ENCODE results near the gene FIBP.

FIBP gene

GRCh38 chr11:65869643-65870306, 18.5 kb downstream of the FIBP start:
- TF ChIP-seq CTCF (IDR thresholded peaks at IDR 0.05; ENCODE audit: control extremely low read depth, extremely low read depth, low read depth, missing control alignments), result no peak
- POLR2A ChIA-PET, result interaction anchor here (1.0 to 1.5 kb wide), 2 partner anchors 10 to 21 kb away, joined by 3 to 5 read pairs; partner anchors contain the start of genes CCDC85B and MUS81
- DNase-seq (ENCODE audit: extremely low spot score), result no peak
- CTCF ChIA-PET, result interaction anchor here (0.6 to 17.2 kb wide), 3 partner anchors 9 to 37 kb away, joined by 3 to 535 read pairs (median 133); partner anchors contain the start of genes CCDC85B, CFL1, CTSW and FIBP

- DNase-seq (ENCODE audit: extremely low spot score), result no peak
- POLR2A ChIA-PET, result interaction anchor here (1.0 to 1.6 kb wide), 4 partner anchors 9 to 22 kb away, joined by 3 to 5 read pairs (median 4); partner anchors contain the start of genes CCDC85B, CFL1 and MUS81
- CTCF ChIA-PET, result interaction anchor here (1.1 to 17.2 kb wide), 3 partner anchors 8 to 18 kb away, joined by 3 to 535 read pairs (median 133); partner anchors contain the start of genes CCDC85B, CFL1, CTSW and FIBP
- no peak for TF ChIP-seq CTCF (IDR thresholded peaks at IDR 0.05; ENCODE audit: control extremely low read depth, extremely low read depth, low read depth, missing control alignments)
Observed at GRCh38 chr11:65868907-65869306, 19.4 kb downstream of the FIBP start.

GRCh38 chr11:65868076-65868667, 20.1 kb downstream of the FIBP start:
- CTCF ChIA-PET, result interaction anchor here (1.1 to 17.2 kb wide), 3 partner anchors 7 to 17 kb away, joined by 3 to 535 read pairs (median 133); partner anchors contain the start of genes CCDC85B, CFL1, CTSW and FIBP
- DNase-seq (ENCODE audit: extremely low spot score), result no peak
- TF ChIP-seq CTCF (IDR thresholded peaks at IDR 0.05; ENCODE audit: control extremely low read depth, extremely low read depth, low read depth, missing control alignments), result no peak
- POLR2A ChIA-PET, result interaction anchor here (1.2 to 1.6 kb wide), 2 partner anchors 8 to 10 kb away, joined by 4 to 5 read pairs; partner anchors contain the start of genes CFL1 and MUS81

- ChIA-PET CTCF (interaction anchor here (7.1 to 17.2 kb wide), 2 partner anchors 7 to 18 kb away, joined by 133 to 535 read pairs; partner anchors contain the start of genes CCDC85B, CFL1, CTSW and FIBP), POLR2A (interaction anchor here (0.7 to 1.6 kb wide), 4 partner anchors 8 to 17 kb away, joined by 3 to 5 read pairs (median 4); partner anchors contain the start of genes CFL1 and MUS81)
- TF ChIP-seq CTCF (IDR thresholded peaks at IDR 0.05; ENCODE audit: control extremely low read depth, extremely low read depth, low read depth, missing control alignments), result no peak
- no peak for DNase-seq (ENCODE audit: extremely low spot score)
Observed at GRCh38 chr11:65867284-65868071, 20.8 kb downstream of the FIBP start.

- no peak for DNase-seq (ENCODE audit: extremely low spot score)
- ChIA-PET CTCF (interaction anchor here (1.1 to 17.2 kb wide), 2 partner anchors 19 to 29 kb away, joined by 3 to 535 read pairs; partner anchors contain the start of genes CCDC85B, CTSW and FIBP), POLR2A (interaction anchor here (0.7 to 1.2 kb wide), 2 partner anchors 9 to 17 kb away, joined by 3 to 5 read pairs; partner anchors contain the start of gene CFL1)
- no peak for TF ChIP-seq CTCF (IDR thresholded peaks at IDR 0.05; ENCODE audit: control extremely low read depth, extremely low read depth, low read depth, missing control alignments)
Observed at GRCh38 chr11:65866509-65867283, 21.6 kb downstream of the FIBP start.

All from GM10248 (cell line).